D341Med (cell line): Measurements from ENCODE around the gene LRP1.
A peak's percentile ranks its signal among the peaks of the same experiment; 100 is the strongest.

Experiments used
- DNase-seq: peaks from one replicate; pipeline ENCODE4 v3.0.0; 2012; ENCODE audit warnings: low spot score

The LRP1 gene

DNA sequence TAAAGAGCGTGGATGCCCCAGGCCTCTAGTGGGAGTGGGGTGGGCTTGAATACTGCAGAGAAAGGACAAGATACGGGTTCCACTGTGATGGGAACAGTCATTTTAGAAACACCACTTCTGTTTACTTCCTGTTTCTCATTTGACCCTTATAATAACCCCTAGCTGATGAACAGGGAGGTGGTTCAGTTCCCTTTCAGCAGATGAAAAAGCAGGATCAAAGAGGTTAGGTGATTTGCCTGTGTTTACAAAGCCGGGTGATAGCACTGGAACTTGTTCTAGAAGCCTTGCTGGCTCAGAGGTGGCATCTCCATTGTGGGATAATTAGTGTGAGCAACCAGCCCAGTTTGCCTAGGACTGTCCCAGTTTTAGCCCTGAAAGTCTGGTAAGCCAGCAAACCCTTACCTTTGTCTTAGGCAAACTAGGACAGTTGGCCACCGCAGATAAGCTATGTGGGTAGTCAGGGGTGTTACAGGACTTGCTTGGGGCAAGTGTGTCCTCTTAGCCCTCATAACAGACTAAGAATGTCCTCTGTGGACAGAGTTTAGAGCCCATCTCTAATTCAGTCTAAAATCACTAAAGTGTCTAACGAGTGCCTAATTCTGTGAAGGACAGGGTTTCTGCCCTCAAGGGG is 26.6 kb downstream of the LRP1 start:
- no peak for DNase-seq

DNA sequence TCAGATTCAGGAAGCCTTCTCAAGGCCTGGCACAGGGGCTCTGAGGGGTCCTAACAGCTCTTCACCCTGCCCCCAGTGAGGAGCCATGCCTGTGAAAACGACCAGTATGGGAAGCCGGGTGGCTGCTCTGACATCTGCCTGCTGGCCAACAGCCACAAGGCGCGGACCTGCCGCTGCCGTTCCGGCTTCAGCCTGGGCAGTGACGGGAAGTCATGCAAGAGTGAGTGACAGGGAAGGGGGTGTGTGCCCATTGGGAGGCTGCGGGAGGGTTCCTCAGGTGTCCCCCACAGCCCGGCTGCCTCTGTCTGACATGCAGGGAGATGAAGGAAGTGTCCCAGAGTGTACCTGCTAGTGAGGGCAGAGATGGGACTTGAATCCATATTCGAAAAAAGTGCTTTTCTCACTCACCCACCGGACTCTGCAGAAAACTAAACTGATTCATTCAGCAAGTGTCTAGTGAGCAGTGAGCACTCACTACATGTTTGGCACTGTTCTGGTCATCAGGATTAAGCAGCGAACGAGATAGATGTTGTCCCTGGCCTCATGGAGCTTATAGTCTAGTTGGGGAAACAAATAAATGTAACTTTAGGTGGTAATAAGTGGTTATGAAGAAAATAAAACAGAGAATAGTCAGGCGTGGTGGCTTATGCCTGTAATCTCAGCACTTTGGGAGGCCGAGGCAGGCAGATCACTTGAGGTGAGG is 28.6 kb downstream of the LRP1 start:
- DNase-seq: no peak

DNA sequence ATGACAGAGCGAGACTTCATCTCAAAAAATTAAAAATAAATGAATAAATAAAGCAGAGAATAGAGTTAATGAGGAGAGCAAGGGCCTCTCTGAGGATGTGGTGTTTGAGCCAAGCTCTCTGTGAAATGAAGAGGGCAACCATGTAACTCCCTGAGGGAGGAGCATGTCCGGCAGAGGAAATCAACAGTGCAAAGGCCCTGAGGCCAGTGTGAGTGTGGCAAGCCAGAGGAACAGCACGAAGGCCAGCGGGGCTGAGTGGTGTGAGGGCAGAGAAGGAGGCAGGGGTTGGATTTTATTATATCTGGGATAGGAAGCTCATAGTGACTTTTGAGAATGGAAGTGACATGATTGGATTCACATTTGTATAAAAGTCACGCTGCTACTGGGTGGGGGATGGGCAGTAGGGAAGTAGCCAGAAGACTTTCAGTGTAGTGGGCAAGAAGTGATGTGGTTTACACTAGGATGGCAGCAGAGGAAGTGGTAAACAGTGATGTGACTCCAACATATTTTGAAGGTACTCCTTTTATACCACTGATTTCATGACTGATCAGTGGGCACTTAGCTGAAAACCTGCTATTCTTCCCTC is 29.4 kb downstream of the LRP1 start:
- DNase-seq: no peak

DNA sequence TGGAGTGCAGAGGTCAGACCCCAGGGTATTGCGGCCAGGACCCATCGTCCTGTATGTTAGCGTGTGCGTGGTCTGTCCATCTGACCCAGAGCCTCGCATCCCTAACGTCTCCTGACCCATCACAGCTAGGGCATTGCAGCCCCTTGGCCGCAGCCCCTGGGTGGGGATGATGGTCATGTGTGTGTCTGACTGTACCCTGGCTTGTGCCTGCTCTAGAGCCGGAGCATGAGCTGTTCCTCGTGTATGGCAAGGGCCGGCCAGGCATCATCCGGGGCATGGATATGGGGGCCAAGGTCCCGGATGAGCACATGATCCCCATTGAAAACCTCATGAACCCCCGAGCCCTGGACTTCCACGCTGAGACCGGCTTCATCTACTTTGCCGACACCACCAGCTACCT is 29.9 kb downstream of the LRP1 start:
- DNase-seq: no peak

DNA sequence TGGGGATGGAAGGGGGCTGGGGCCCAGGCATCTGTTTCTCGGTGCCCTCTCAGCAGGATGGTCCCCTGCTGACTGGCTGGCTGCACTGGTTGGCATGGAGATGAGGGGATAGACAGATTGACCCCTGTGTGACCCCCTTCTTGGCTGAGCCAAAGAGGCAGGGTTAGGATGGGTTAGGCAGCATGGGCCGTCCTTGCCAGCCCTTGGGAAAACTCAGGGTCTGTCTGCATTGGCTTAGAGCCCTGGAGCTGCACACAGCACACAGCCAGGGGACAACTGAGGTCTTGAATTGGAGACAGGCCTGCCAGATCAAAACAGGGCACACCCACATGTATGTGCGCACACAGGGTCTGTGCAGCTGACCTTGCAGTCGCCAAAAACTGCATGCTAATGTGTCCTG is 30.4 kb downstream of the LRP1 start:
- no peak for DNase-seq

DNA sequence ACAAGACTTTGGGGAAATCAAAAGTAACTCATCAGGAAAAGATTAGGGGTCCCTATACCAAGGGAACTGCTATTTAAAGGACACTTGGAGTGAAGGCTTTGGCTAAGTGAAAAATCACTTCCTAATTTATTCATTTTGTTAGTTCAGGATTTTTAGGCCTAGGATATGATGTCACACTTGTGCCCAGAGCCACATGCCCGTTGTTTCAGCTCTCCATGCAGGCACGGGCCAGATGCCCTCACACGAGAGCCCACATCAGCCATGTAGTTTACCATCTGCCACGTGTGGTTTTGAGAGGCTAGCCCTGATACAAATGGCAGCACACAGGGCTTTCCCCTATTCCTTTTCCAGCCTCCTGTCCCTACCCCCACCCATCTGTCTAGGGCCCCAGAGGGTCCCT is 31.0 kb downstream of the LRP1 start:
- DNase-seq: no peak

DNA sequence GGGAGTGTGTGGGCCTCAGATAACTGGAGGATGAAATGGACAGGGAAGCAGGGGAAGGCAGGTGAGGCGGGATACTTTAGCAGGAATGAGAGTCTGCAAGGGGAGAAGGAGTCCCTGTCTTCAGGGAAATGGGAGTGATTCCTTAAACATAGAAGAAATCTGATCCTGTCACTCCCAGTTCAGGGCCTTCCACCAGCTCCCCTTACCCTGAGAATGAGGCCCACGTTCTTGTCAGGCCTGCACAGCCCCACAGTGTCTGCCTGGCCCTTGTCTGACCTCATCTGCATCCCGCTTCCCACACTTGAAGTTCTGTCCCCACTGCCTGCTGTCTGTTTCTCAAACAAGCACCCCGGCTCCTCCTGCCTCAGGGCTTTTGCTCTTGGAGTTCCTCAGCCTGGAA is 31.8 kb downstream of the LRP1 start:
- no peak for DNase-seq

DNA sequence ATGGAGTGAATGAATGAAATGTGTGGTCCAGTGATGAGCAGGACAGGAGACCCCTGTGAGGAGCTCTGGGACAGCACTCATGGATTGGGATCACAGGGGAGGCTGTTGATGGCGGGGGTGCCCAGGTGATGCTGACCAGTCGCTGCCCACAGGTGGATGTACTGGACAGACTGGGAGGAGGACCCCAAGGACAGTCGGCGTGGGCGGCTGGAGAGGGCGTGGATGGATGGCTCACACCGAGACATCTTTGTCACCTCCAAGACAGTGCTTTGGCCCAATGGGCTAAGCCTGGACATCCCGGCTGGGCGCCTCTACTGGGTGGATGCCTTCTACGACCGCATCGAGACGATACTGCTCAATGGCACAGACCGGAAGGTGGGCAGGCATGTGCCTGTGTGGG is 32.5 kb downstream of the LRP1 start:
- no peak for DNase-seq

DNA sequence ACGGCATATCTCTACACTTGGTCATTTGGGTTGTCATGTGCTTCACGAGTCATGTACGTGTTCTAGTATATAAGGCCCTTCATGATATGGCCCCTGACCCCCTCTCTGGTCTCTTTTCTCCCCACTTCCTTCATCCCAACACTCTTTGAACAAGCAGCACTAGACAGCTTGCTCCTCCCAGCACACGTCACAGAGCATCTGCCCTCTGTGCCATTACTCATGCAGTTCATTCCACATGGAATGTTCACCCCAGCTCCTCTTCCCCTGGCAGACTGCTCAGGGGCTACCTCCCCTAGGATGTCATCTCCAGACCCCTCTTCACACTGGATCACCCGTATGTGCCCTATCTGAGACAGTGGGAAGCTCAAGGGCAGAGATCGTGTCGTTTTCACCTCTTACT is 33.2 kb downstream of the LRP1 start:
- no peak for DNase-seq

DNA sequence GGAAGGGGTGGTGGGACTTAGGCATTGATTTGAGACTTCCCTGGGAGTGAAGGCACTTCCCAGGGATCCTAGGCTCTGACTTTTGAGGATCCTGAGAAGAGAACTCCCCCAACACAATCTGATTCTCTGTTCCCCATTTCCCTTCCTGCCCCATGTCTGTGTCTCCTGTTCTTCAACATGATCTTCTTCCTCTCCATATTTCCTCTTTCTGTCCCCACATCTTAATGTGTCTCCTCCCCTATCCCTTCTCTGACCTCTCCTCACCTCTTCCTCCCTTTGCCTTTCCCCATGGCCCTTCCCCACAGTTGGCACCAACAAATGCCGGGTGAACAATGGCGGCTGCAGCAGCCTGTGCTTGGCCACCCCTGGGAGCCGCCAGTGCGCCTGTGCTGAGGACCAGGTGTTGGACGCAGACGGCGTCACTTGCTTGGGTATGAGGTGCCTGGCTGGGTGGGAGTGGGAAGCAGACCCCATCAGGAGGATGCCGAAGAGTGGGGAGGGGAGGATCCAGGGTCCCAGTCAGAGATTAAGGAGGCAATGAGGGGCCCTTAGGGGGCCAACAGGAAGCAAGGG is 34.4 kb downstream of the LRP1 start:
- no peak for DNase-seq

DNA sequence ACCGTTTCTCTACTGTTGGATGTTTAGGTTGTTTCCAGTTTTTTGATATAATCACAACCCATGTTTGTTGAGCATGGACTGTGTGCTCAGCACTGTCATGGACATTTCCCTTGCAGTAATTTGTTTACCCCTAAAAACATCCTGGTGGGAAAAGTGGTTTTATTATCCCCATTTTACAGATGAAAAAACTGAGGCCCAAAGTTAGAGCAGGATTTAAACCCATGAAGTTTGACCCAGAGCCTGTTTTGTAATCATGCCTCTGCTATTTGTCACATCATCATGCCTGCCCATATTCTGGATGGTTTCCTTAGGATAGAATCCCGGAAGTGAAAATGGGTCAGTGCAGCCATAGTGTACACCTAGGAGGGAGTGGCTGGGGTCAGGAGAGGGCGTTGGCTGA is 36.2 kb downstream of the LRP1 start:
- DNase-seq: no peak

DNA sequence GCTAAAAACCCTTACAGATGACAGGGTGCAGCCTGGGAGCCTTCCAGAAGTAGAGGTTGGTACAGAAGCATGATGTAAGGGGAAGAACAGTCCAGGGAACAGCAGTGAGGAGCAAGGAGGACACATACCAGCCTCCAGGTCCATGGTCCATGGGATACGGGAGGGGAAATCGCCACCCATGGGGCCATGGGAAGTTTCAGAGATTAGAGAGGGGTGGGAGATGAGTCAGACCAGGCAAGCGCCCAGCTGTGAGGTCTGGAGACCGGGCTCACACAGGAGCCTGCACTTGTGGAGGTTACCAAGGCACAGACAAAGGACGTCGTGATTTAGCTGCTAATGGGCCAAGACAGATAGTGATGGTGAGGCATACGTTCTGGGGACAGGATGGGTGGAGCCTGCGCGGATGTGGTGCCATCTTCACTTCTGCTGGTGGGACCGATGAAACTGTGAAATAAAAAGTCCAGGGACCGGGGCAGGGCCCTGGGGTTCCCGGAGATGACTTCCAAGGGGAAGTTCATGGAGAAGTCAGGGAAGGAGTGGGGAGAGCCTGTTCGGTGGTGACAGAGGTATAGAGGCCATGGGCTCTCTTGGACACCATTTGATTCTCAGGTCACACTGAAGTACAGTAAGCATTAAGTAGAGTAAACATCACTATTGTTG is 36.8 kb downstream of the LRP1 start:
- no peak for DNase-seq

DNA sequence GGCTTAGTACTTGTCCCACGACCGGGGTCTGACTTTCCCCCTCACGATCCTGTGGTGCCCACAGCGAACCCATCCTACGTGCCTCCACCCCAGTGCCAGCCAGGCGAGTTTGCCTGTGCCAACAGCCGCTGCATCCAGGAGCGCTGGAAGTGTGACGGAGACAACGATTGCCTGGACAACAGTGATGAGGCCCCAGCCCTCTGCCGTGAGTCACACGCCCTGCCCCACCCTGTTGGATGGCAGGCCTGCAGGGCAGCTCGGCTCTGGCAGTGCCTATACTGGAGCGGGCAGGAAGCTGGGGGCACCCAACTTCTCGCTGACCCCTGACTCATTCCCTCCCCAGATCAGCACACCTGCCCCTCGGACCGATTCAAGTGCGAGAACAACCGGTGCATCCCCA is 37.5 kb downstream of the LRP1 start:
- no peak for DNase-seq

DNA sequence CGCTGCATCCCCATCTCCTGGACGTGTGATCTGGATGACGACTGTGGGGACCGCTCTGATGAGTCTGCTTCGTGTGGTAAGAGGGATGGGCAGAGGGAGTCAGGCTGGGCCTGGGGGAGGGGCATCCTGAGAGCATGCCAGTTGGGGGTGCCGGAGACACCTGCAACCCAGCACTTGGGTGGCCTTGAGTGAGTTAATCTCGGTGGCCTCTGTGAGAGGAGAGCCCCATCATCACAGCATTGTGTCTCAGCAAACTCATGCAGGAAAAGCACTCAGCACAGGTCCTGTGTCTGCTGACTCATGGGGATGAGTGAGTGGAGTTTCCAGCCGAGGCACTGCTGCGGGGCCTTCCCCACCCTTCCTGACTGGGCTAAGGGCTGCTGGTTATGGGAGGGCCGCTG is 38.7 kb downstream of the LRP1 start:
- no peak for DNase-seq

DNA sequence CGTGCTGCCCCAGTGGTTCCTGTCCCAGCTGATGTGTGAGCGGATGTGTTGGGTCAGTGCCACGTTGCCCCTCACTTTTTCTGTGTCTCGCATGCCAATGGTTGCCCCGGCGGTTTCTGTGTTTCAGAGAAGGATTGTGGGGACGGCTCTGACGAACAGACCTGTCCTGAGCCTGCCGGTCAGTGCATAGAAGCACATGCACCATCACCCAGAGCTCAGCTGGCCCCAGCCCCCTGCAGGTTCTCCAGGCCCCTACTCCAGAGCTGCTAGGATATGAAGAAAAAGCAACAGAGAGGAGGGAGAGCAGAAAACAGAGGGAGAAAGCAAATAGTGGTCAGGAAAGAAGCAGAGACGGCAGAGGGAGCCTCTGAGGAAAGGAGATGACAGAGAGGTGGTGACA is 39.8 kb downstream of the LRP1 start:
- no peak for DNase-seq

DNA sequence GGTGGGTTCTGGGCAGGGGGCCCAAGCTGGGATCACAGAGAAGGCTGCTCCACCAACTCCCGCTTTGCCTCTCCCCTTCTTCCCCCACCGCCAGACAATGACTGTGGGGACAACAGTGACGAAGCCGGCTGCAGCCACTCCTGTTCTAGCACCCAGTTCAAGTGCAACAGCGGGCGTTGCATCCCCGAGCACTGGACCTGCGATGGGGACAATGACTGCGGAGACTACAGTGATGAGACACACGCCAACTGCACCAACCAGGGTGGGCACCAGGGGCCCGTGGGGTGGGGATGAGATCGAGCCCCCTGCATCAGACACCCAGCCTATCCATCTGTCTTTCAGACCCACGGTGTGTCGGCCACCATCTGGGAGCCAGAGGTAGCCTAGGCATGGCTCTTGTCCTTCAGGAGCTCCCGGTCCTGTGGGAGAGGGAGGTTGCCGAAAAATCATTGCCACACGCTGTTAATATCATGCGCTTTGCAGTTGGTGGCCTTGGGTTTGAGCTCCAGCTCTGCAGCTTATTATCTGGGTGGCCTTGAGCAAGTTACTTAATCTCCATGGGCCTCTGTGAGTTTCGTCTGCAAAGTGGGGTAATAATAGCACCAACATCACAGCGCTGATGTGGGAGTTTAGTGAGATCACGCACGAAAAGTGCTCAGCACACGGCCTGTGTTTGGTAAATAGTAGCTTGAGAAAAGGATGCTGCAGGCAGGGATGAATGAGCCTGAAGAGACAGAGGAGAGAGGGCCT is 40.9 kb downstream of the LRP1 start:
- DNase-seq: no peak

DNA sequence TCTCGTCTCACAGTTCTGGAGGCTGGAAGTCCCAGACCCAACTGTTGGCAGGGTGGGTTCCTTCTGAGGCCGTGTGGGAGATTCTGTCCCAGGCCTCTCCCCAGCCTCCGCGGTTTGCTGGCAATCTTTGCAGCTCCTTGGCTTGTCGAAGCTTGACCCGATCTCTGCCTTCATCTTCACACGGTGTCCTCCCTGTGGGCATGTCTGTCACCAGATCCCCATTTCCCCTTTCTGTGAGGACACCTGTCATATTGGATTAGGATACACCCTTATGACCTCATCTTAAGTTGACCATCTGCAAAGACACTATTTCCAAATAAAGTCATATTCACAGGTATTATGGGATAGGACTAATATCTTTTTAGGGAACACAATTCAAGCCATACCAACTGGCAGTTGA is 41.7 kb downstream of the LRP1 start:
- no peak for DNase-seq

DNA sequence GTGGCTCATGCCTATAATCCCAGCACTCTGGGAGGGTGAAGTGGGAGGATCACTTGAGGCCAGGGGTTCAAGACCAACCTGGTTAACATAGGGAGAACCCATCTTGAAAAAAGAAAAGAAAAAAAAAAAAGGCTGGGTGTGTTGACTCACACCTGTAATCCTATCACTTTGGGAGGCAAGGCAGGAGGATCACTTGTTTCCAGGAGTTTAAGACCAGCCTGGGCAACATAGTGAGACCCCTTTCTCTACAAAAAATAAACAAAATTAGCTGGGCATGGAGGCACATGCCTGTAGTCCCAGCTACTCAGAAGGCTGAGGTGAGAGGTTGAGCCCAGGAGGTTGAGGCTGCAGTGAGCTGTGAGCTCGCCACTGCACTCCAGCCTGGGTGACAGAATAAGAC is 42.1 kb downstream of the LRP1 start:
- DNase-seq: no peak

DNA sequence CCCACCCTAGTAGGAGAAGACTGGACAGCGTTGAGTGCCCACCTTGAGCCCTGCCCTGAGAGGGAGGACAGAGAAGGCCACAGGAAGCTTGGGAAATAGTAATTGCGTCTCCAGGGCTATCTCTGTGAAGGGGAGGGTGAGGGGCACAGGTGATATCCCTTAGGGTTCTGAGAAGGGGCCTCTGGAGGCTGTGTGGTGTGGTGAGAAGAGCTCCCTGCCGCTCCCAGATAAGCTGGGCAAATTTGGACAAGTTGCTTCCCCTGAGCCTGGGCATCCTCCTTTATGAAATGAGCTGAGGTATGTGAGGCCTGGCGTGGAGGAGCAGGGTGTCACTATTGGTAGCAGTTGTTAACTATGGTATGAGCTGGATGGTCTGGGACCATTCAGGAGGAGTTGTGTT is 42.6 kb downstream of the LRP1 start:
- no peak for DNase-seq

DNA sequence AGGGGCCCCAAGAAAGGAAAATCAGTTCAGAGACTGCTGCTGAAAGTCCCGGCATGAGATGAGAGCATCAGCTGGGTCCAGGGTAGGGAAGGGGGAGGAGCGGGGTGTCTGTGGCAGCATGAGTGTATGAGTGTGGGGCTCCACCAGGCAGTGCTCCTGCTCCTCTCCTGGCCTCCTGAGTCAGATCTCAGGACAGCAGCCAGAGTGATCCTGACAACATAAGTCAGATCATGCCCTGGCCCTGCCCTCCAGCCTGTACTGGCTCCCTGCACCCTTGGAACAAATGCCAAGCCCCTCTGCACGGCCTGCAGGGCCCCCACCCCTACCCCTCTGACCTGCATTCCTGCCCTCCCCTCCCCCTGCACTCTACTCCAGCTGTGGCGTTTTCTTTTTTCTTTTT is 43.4 kb downstream of the LRP1 start:
- DNase-seq: no peak

DNA sequence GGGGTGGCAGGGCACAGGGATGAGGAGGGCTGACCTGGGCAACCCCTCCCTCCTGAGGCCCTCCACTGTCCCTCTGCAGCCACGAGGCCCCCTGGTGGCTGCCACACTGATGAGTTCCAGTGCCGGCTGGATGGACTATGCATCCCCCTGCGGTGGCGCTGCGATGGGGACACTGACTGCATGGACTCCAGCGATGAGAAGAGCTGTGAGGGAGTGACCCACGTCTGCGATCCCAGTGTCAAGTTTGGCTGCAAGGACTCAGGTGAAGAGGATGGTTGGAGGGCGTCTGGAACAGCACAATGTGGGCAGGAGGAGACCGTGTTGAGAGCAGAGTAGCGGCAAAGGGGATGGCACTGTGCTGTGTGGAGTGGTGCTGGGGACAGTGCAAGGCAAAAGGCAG is 44.8 kb downstream of the LRP1 start:
- DNase-seq: peak; percentile 74

DNA sequence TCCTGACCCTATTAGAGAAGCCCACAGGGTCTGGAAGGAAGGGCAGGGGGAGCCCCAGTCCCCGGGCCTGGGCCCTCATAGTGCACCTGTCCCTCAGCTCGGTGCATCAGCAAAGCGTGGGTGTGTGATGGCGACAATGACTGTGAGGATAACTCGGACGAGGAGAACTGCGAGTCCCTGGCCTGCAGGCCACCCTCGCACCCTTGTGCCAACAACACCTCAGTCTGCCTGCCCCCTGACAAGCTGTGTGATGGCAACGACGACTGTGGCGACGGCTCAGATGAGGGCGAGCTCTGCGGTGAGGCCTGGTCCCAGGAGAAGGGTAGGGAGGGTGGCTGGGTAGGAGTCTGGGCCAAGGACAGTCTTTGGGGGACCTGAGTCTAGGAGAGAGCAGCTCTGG is 45.4 kb downstream of the LRP1 start:
- no peak for DNase-seq
